ENCODE data around the gene C9orf78.
"Not testable (repeated sequence)": the region's sequence is repeated elsewhere in the genome, so short reads cannot be mapped to it uniquely, and the experiment has no call there.

The C9orf78 gene

GRCh38 chr9:129809346-129809745, 25.7 kb downstream of the C9orf78 start:
- no peak for DNase-seq

DNA sequence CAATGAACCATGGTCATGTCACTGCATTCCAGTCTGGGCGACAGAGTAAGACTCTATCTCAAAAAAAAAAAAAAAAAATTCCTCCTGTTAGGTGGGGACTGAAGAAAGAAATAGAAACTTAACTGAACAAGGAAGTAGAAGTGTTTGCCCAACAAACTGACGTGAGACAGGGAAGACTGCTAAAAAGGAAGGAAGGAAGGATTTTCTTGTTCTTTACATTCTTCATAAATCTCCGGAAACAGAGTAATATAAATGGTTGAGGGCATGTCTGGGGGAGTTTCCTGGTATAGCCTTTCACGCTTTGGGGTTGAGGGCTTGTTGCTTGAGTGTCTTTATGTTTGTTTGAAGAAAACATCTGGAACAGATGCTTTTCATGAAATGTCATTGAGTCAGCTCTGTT, 29.0 kb downstream of the C9orf78 start:
- DNase-seq: no peak

DNA sequence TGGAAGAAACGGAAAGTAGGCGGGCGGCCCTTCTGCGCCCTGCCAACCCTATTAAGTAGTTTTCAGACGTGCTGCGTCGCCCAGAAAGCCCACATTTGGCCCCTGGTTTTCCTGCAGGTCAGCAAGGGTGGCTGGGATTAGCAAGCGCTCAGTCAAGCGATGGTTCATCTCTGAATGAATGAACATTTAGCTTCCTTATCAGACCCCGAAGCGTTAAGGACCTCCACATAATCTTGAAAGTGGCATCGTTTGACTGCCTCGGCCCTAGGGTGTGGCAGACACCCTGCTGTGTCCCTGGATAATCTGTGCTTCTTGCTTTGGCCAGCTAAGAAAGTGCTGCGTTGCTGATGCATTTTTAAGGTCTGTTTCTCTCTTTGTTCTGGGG, 31.4 kb downstream of the C9orf78 start:
- DNase-seq: no peak

DNA sequence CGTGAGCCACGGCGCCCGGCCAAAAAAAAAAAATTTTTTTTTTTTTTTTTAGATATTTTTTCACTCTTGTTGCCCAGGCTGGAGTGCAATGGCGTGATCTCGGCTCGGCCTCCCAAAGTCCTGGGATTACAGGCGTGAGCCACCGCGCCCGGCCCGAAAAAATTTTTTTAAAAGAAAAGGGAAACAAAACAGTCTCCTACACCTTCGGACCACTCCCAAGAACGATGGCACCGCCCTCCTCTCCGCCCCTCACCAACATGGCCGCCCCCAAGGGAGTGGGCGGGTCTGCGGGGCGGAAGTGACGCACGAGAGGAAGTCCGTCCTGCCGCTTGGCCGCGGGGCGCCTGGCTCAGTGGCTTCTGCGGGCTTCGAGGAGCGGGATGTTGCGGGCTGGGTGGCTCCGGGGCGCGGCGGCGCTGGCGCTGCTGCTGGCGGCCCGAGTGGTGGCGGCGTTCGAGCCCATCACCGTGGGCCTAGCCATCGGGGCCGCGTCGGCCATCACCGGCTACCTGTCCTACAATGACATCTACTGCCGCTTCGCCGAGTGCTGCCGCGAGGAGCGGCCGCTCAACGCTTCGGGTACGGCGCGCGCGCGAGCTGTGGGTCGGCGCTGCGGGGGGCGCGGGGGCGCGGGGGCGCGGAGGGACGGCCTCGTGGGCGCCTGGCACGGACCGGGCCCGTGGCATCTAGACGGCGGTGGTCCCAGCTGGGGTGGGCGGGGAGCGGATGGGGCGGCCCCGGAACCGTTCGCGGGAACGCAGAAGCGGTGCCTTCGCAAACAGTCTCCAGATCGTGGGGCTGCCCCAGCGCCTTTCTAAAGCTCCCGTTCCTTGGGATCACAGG, 32.0 kb downstream of the C9orf78 start, which contains the start of gene TOR1B:
Gene TOR1B (plus strand): TSS at position 352 of the 843 bp plus-strand sequence. CDS start 29 bp downstream, at position 381.
- peak; percentile 91 for DNase-seq

DNA sequence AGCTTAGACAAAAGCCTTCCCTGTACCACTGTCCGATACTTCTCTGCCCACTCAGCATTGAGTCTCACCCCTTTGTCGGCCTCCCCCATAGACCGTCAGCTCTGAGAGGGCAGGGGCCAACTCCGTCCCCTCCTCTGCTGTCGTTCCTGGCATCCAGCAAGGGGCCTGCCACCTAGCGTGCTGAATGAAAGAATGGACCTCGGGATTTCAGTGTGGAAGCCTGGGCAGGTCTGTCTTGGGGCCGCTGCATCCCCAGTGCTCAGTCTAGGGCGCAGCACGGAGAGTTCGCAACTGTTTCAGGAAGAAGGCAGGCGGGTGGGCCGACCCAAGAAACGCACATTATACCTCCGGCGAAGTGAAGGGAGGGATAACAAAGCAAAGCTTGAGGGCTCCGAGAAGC, 33.6 kb downstream of the C9orf78 start:
- DNase-seq: no peak

DNA sequence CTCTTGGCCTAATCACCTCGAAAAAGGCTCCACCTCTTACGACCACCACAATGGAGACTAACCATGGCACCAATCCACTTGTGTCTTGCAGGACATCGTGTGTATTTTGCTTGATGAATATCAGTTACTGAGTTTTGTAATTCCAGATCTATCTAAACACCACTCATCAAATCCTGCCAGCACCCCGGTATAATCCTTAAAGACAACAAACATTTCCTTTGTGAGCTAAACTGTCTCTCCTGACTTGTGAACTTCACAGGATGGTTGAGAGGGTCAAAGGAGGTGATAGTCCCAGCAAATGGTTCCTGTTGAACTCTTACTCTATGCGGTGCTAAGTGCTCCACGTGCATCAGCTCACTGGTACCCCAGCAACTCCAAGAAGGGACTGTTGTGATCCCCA, 36.1 kb downstream of the C9orf78 start:
- DNase-seq: no peak

DNA sequence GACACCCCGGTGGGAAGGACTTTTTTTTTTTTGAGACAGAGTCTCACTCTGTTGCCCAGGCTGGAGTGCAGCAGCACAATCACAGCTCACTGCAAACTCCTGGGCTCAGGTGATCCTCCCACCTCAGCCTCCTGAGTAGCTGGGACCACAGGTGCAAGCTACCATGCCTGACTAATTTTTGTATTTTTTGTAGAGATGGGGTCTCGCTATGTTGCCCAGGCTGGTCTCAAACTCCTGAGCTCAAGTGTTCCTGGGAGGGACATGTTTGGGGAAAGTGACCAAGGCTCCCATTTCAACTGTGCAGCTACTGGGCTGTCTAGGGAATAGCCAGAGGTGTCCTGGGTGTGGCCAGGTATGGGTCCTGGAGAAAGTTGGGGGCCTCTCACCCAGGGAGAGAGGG, 39.0 kb downstream of the C9orf78 start:
- not testable (repeated sequence) for DNase-seq

DNA sequence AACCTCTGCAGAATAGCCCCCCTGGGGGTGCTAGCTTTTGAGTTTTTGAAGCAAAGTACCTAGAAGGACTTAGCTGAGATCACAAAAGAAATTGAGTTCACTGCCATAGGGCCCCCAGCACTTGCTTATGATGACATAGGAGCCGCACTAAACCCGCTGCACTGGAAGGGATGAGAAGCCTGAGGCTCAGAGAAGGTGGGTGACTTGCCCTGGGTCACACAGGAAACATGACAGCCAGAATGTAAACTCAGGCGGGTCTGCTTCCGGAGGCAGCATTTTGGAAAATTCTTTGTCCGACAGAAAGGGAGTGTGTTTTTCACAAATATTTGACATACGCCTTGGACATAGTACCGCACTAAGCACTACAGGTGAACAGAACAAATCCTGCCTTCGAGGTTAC, 40.5 kb downstream of the C9orf78 start:
- no peak for DNase-seq

DNA sequence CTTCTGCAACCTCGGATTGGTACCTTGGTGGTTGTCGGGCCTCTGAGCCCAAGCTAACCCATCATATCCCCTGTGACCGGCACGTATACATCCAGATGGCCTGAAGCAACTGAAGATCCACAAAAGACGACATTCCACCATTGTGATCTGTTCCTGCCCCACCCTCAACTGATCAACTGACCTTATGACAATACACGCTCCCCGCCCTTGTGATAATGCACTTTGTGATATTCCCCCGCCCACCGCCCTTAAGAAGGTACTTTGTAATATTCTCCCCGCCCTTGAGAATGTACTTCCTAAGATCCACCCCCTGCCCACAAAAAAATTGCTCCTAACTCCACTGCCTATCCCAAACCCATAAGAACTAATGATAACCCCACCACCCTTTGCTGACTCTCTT, 48.6 kb downstream of the C9orf78 start:
- no peak for DNase-seq

DNA sequence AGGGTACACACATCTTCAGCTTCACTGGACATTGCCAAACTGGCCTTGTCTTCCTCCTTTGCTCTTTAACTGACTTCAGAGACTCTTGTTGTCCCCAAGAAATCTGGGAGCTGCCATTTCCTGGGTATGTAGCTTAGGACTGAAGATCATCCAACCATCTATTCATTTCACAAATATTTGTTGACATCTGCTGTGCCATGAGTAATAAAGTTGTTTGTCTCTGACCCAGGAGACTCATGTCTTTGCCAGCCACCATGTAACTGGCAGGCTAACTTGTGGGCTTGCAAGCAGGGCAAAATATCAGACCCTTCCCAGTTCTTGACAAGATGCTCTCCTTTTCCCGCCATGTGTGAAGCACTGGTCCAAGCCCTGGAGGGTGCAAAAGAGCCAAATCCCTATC, 49.2 kb downstream of the C9orf78 start:
- no peak for DNase-seq

DNA sequence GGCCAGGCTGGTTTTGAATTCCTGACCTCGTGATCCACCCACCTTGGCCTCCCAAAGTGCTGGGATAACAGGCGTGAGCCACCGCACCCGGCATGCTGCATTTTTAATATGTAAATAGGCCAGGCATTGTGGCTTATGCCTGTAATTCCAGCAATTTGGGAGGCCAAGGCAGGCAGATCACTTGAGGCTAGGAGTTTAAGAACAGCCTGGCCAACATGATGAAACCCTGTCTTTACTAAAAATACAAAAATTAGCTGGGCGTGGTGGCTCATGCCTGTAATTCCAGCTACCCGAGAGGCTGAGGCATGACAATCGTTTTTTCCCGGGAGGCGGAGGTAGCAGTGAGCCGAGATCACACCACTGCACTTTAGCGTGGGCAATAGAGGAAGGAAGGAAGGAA, 50.1 kb downstream of the C9orf78 start:
- DNase-seq: not testable (repeated sequence)

DNA sequence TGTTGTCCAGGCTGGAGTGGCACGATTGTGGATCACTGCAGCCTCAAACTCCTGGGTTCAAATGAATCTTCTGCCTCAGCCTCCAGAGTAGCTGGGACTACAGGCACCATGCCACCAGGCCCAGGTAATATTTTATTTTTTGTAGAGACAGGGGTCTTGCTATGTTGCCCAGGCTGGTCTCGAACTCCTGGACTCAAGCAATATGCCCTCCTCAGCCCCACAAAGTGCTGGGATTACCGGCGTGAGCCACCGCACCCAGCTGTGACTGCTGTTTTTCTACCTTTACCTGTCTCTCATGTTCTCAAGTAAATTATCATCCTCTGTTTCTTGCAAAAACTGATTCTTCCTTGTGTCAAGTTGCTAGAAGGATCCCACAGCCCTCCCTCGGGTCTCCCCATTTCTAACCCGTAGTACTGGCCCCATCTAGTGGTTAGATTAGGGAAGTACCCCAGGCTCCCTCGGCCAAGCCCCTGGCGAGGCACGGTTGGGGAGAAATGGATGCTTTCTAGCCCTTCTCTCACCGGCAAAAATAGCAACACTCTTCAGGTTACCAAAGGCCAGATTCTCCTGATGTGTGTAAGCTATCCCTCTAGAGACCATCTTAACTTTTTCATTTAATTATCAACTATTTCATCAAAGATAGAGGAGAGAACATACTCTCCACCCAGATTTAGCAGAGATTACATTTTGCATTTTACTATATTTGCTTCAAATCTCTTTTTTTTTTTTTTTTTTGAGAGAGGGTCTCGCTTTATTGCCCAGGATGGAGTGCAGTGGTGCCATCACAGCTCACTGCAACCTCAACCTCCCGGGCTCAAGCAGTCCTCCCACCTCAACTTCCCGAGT, 51.3 kb downstream of the C9orf78 start:
- peak; percentile 71 for DNase-seq

GRCh38 chr9:129781981-129782380, 53.1 kb downstream of the C9orf78 start:
- DNase-seq: no peak

DNA sequence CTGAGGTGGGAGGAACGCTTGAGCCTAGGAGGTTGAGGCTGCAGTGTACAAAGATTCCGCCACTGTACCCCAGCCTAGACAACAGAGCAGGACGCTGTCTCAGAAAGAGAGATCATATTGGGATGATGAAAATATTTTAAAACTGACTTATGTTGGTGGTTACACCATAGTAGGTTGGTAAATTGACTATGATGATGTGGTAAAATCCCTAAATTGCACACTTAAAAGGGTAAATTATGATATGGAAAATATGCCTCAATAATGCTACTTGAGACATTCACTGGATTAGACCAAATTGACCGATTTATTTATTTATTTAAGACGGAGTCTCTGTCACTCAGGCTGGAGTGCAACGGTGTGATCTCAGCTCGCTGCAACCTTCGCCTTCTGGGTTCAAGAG, 53.9 kb downstream of the C9orf78 start:
- no peak for DNase-seq

DNA sequence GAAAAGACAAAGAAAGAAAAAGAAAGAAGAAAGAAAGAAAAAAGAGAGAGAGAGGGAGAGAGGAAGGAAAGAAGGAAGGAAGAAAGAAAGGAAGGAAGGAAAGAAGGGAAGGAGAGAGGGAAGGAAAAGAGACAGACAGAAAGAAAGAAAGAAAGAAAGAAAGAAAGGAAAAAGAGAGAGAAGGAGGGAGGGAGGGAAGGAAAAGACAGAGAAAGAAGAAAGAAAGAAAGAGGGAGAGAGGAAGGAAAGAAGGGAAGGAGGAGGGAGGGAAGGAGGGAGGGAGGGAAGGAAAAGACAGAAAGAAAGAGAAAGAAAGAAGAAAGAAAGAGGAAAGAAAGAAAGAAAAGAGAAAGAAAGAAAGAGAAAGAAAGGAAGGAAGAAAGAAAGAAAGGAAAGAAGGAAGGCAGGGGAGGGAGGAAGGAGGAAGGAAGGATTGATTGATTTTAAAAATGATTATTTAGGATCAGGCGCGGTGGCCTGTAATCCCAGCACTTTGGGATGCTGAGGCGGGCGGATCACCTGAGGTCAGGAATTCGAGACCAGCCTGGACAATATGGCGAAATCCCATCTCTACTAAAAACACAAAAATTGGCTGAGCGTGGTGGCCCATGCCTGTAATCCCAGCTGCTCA, 55.4 kb downstream of the C9orf78 start:
- DNase-seq: no peak

- DNase-seq: no peak
Measured at GRCh38 chr9:129778469-129778868, 56.6 kb downstream of the C9orf78 start.

GRCh38 chr9:129777769-129778130, 57.3 kb downstream of the C9orf78 start:
- no peak for DNase-seq
